Mesenteric fat pad (tissue), 1 donor: ENCODE results near the gene GNAL. TPM values are rescaled to one million over a fixed set of nuclear protein-coding genes. Genes with fewer than 3 reads are reported as not detected.

Experiments used
- DNase-seq: peaks from one replicate; pipeline ENCODE4 v3.0.0-alpha.2; 2020; ENCODE audit warnings: low spot score
- total RNA-seq: library from RNA; stranded (reverse); fragmentation: NEBNext Ultra II Directional; extraction: Animal tissue kit (Norgen Biotek cat#: 25700); gene quantifications from one replicate; pipeline ENCODE4 v1.2.1, GENCODE V29; 2021
- donor health status: DM: yes; HTN: yes; CAD: no.

Gene GNAL
- total RNA-seq, 1 donor from 2014 or later, result 7.4 TPM

GRCh38 chr18:11802158-11802557 is 113.1 kb downstream of the GNAL start:
- no peak for DNase-seq

DNA sequence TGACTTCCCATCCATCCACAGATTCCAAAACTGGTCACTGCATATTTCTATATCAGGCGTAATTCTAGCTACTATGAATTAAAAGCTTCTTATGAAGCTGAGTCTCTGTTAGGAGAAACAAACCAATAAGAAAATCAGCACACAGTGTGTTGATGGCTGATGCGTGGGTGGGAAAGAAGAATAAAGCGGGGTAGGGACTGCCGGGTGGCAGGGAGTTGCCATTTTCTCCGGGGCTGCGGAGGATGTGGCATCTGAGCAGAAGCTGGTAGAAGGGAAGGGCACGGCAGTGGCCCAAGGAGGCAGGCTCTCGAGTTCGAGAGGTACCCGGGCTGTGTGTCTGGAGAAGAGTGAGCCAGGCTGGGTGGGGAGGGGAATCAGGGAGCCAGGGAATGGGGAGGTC is 113.5 kb downstream of the GNAL start:
- no peak for DNase-seq

GRCh38 chr18:11807233-11807632 is 118.2 kb downstream of the GNAL start:
- DNase-seq, result no peak

- no peak for DNase-seq
These were observed 119.2 kb downstream of the GNAL start for GRCh38 chr18:11808001-11808855.

- no peak for DNase-seq
These were observed 120.8 kb downstream of the GNAL start for GRCh38 chr18:11809895-11810294.

DNA sequence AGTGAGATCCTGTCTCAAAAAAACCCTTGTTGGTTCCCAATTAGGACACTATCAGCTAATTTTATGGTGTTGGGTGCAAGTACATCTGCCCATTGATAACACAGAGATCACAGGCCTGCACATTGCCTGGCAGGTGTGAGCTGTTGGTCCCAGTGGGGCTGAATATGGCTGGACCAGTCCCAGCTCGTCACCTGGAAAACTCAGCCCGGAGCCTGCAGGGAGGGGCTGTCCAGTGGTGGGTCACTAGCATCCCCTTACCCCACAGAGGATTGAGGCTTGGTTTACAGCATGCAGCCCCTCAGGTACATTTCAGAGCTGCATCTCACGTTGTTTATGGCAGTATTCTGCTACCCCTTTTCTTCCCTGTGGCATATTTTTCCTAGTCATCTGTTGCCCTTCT is 121.3 kb downstream of the GNAL start:
- no peak for DNase-seq

GRCh38 chr18:11811009-11811408 is 121.9 kb downstream of the GNAL start:
- DNase-seq, result no peak

DNA sequence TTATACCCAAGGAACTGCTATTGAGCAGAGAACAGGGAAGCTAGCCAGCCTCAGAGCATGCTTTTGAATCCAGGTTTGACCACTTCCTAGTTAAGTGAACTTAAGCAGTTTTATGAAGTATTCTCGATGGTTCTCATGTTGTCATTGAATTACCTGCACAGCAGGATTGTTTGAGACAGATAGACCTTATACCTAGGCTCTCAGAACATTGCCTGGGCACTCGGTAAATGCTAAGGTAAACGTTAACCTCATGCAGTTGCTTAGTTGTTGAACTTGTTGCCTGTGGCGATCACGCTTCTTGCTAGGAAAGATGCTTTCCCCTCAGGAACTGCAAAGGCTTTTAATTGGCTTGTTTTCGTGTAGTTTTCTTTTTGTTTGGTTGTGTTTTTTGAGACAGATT is 128.2 kb downstream of the GNAL start:
- no peak for DNase-seq

- no peak for DNase-seq
These were observed 129.6 kb downstream of the GNAL start for GRCh38 chr18:11818486-11819203.

GRCh38 chr18:11819938-11820337 is 130.9 kb downstream of the GNAL start:
- DNase-seq, result no peak

DNA sequence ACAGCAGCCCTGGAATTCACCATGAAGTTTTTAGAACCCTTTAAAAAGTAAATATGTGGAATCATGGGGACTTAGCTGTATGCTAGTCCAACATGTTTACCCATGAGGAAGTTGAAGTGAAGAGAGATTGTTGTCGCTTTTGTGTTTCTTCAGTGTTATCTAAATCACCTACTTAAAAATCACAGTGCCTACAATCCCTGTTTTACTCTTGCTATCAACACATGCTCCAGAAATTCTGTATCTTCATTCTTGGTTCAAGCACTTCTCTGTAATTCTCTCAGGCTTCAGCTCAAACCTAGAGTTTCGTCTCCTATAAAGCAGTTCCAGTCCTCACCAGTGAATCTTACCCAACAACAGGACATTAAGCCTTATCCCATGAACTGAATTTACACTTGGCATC is 131.6 kb downstream of the GNAL start:
- DNase-seq, result no peak

- no peak for DNase-seq
These were observed 132.1 kb downstream of the GNAL start for GRCh38 chr18:11821208-11821607.

DNA sequence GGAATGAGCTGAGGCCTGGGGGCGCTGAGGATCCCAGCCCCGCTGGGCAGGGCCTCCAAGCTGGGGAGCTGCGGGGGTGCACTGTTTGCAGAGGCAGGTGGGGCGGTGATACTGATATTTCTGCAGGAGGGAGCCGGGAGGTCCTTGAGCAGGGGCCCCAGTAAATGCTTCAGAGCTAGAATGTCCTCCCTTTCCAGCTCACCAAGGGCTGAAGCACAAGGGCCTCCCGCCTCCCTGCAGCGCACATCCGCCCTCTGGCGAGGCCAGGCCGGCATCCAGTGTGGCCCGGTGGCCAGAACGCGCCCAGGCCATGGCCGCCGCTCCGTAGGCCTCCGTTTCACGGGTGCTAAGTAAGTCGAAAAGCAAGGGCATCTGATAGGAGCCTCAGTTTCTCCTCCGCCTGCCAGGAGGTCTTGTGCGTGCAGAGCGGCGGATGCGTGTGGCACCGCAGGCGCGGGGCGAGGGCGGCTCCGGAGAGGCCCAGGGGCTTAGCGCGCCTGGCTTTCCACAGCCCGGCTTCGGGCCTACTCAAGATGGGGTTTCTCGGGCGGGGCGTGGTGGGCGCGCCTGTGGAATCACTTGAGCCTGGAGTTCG is 132.7 kb downstream of the GNAL start:
- DNase-seq, result no peak

DNA sequence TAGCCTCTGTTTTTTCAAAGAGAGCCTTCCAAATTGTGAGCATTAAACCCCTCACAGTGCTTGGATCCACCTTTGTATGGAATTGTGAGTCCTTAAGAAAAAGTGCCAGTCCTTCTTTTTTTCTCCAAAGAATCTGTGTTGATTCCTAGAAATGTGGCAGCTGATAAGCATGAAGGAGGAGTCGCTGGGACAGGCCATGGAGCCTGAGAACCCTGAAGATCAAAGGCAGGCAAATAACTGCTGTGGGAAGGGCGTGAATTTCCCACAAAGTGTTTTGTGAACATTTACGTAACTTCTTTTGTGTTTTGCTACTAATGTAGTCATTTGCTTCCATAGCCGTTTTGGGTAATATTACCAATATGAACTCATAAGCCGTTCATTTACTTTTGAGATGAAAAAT is 134.5 kb downstream of the GNAL start:
- no peak for DNase-seq

DNA sequence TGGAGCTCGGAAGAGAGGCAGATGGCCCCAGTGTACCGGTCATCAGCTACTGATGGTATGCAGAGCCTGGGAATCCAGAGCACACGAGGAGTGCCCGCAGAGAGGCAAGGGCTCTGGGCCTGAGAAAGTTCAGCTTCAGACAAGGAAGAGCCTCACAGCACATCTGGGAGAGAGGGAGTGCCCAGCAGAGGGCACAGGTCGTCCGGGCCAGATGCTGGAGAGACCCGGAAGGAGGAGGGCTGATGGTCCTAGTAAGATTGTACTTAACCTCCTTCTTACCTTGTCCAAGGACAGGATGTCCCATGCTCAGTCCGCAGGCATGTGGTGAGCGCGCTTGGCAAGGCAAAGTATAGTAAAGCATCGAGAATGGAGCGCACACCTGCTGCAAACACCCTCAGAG is 137.8 kb downstream of the GNAL start:
- no peak for DNase-seq

DNA sequence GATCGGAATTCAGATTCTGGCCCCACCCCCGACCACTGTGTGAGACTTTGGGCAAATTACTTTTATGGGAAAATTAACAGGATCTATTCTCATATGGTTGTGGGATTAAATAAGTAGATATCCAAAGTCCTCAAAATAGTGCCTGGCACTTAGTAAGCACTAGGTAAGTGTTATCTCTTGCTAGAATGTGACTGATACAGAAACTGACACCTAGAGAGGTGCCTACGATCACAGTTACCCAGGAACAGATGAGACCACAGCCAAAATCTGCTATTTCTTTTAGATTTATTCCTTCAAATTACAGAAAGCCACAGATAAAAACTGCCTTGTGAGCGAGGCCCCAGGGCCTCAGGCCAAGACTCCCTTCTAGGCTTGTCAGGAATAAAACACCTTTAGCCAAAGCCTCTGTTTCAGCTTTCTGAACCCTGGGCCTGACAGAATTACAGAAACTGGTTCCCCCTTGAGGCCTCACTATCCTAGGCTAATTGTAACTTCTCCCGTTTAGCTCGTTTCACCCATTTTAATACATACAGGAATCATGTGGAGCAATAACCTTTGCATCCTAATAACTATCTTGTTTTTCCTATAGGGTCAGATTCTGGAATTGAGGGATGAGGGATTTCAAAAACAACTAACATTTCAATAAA is 139.8 kb downstream of the GNAL start:
- DNase-seq, result no peak

- DNase-seq, result no peak
These were observed 141.5 kb downstream of the GNAL start for GRCh38 chr18:11830585-11830984.

DNA sequence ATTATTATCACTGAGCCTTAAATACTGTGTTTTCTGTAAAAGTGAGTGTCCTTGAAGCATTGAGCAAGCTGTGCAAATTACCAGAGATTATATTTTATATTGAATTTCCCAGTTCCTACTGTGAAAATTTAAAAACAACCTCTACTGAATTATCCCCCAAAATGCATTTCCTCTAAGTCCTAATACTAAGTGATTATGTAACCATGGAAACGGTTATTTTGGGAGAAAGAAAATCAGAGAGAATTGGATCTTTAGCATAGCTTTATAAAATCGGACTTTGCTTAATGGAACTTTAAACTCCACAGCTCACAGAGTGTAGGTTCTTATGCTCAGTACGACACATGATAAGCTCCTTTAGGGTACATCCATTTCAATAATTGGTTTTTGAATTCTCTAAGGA is 142.9 kb downstream of the GNAL start:
- DNase-seq, result no peak

- DNase-seq, result no peak
These were observed 145.7 kb downstream of the GNAL start for GRCh38 chr18:11834772-11835171.

- DNase-seq, result no peak
These were observed 150.5 kb downstream of the GNAL start for GRCh38 chr18:11839556-11839955.

DNA sequence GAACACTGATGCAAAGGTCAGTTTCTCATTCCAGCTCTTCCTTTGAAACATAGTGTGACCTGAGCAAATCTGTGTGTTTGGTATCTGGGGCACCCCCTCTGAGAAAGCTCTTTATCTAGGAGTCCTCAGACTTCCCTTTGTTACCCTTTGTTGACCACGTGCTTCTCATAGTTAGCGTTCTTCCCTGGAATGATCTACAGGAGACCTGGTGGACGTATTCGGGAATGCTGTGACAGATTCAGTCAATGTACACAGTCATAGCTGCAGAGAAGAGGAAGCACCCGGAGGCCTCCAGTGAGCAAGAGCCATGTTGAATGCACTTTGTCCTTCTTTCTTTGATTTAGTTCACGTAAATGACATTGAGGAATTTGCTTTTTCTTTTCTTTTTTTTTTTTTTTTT is 151.4 kb downstream of the GNAL start:
- DNase-seq, result no peak

- DNase-seq, result no peak
These were observed 153.5 kb downstream of the GNAL start for GRCh38 chr18:11842562-11842961.
